GM18502 (cell line): ENCODE measurements around the gene PCNX2.

Source experiments
- ATAC-seq: cut with Tn5 transposase; IDR thresholded peaks from one replicate; pipeline ENCODE4 v1.9.1; 2021; ENCODE audit warnings: mild to moderate bottlenecking; ENCODE audit not compliant: unreplicated experiment, poor library complexity

Gene PCNX2

DNA sequence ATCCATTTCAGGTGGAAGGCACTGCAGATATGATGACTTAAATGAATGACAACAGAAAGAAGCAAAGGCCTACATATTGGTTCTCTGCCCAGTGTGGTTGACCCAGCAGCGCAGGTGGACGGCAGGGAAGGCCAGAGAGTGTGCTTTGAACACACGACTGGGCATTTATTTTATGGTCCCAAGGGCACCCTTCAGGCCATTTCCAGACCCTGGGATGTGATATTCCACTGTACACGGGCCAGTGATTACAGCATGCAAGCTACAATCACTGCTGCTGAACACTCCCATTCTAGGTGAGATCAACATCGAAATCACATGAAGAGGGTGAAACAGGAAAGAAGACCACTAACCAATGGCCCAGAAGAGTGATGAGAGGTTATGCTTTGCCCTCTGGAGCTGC lies 33.8 kb downstream of the PCNX2 start:
- ATAC-seq, result peak; percentile 32

- ATAC-seq, result peak; percentile 78
Measured at GRCh38 chr1:233261206-233261605, 34.3 kb downstream of the PCNX2 start.

- no peak for ATAC-seq
Measured at GRCh38 chr1:233257786-233258185, 37.7 kb downstream of the PCNX2 start.

DNA sequence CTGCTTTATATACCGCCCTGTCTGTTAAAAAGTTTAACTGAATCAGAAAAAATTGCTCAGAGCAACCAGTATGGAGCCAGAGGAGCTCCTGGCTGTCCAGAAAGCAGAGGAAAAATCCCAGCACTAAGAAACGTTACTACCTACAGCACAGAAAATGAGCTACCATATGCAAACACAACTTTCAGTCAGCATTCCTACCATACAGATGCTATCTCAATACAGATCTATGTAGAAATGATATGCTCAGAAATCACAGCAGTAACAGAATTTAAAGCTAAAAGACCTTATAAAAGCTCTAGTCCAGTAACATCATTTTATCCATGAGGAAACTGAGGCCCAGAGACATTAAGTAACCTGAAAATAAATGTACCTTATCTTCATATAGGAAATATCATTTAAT lies 38.7 kb downstream of the PCNX2 start:
- ATAC-seq, result no peak

GRCh38 chr1:233256191-233256590 lies 39.3 kb downstream of the PCNX2 start:
- ATAC-seq, result no peak

GRCh38 chr1:233255145-233255544 lies 40.4 kb downstream of the PCNX2 start:
- no peak for ATAC-seq

- ATAC-seq, result no peak
Measured at GRCh38 chr1:233253832-233254331, 41.6 kb downstream of the PCNX2 start.

- ATAC-seq, result no peak
Measured at GRCh38 chr1:233253231-233253831, 42.2 kb downstream of the PCNX2 start.

DNA sequence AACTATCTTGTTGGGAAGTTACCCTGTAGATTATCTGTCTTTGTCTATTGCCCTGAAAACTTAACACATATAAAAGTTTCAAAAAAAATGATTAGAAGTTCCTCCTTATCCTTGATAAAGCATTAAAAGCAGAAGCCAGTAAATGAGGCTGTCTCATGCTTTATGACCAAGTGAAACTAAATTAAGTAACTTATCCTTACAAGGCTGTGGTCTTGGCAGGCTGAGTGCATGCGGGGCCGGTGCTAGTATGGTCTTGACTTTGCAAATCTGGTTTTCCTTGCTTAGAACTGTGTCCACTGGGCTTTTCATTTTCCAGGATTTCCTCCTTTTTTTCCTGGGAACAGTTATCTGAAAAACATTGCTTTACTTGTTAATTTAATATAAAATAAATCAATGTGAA lies 43.1 kb downstream of the PCNX2 start:
- no peak for ATAC-seq

DNA sequence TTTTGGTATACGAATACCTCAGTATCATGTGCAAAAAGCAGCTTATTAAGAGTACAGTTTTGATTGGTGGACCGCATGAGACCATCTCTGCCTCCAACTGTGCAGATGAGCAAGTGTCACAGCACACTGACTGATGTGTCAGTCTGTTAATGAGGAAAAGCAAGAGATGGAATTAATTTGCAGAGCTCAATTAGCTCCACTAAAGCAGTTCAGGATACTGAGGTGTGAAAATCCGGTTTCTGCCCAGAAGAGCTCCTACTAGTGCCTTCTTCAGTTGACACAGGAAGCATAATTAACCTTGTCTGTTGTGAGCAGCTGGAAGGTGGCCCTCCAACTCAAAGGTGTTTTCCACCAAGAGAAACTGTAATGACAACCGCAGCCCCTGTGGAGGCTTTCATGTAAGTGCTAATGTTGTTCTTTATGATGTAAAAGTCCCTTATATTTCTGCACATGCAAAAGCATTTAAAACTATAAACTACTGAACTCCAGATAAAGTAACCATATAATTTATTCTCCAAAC lies 44.3 kb downstream of the PCNX2 start:
- ATAC-seq, result no peak

DNA sequence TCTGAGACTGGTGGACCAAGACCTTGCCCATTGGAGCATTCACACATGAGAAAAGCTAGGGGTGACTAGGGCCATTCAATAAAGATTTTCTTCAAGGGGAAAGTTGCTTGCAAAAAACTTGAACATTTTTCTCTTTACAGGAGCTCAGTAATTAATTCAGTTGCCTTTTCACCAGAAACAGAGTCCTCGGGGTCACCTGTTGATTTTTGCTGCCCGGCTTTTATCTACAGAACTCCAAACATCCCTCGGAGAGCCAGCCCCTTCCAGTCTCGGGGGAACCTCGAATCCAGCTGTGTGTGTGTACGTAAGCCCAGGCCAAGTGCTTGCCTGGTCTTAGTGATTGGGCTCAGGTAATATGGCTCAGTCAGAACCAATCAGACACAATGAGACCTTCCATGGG lies 47.5 kb downstream of the PCNX2 start:
- ATAC-seq, result no peak

DNA sequence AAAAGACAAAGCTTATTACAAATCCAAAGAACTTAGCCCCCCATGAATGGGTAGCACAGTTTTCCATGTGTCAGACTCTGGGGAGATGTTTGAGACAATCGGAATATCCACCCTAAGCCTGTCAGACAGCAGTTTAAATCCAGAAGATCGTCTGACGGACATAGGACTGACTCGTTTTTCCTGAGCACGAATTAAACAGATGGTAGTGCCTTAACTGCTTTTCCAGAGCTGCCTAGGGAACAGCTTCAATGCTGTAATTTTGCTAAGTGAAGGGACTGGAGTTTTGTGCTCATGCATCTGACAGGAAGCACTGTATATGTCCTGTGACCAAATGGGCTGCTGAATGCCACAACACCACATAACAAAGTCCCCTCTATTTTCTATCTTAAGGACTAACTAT lies 48.6 kb downstream of the PCNX2 start:
- no peak for ATAC-seq

DNA sequence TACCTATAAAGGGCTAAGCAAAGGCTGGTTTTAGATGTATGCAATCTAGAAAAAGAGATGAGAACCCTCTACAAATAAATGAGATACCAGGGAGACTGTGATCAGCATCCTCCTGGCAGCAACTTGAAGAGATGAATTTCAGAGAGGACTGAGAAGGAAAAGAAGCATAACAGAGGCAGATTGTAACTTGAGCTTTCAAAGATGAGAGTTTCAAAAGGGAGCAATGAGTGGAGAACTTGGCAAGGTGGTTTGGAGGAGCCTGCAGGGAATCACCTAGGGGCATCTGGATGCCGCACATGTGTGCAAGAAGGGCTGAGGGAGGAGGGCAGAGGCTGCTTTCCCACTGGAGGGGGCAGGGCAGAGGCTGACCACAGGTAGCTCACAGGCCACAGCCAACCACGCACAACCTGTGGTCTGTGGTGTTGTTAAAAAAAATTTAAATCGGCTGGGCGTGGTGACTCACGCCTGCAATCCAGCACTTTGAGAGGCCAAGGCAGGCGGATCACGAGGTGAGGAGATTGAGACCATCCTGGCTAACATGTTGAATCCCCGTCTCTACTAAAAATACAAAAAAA lies 50.2 kb downstream of the PCNX2 start:
- no peak for ATAC-seq

- ATAC-seq, result no peak
Measured at GRCh38 chr1:233244183-233244582, 51.3 kb downstream of the PCNX2 start.

- ATAC-seq, result no peak
Measured at GRCh38 chr1:233242827-233243483, 52.6 kb downstream of the PCNX2 start.

GRCh38 chr1:233241759-233242158 lies 53.8 kb downstream of the PCNX2 start:
- no peak for ATAC-seq

DNA sequence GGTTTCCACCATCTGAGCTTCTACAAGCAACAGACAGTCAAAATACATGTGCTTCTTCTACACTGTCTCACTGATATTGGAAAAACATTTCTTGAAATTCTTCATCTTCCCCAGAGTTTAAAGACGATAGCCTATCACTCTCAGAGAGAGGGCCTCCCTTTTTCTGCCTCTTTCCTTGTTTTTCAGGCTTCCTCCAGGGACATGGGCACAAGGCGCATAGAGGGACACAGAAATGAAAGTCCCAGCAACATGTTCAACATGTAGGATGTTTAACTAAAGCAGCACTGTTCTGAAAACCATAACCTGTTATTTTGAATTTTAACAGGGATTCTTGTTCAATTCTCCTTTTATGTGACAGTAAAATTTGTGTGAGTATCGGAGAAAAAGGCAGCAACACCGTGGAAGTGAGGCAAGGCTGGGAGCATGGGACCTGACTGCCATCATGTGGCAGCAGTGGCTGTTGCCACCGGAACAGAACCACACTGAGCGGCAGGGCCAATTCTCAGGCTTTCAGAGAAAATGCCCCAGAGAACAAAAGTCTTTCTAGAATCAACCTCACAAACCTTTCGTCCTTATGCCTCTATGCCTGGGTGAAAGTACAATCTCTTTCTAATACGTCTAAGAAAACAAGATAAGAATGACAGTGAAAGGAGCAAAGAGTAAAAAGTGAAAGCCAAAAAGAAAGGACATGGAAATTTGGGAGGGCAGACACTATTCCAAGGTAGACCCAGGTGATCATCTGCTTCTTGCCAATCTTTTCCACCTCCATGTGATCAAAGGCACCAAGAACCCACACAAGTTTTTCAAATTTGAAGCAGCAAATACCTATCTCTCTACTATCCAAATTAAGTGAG lies 54.5 kb downstream of the PCNX2 start:
- peak; percentile 75 for ATAC-seq

DNA sequence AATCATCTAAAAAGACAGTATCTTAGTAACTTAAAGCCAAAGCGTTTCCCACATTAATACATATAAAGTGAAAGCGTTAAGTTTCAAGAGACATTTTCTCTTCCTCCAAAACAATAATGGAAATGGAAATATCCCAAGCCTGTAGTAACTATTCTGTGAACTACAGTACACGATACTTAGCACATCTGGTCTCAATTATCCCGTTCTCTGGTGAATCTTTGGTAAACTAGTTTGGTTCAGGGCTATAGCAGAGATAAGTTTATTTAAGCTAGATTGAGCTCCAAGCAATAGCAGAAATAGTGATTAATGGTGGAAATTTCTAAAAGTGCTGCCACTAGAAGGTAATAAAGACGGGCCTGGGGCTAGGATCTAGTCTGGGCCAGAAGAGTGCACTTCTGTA lies 55.2 kb downstream of the PCNX2 start:
- no peak for ATAC-seq

DNA sequence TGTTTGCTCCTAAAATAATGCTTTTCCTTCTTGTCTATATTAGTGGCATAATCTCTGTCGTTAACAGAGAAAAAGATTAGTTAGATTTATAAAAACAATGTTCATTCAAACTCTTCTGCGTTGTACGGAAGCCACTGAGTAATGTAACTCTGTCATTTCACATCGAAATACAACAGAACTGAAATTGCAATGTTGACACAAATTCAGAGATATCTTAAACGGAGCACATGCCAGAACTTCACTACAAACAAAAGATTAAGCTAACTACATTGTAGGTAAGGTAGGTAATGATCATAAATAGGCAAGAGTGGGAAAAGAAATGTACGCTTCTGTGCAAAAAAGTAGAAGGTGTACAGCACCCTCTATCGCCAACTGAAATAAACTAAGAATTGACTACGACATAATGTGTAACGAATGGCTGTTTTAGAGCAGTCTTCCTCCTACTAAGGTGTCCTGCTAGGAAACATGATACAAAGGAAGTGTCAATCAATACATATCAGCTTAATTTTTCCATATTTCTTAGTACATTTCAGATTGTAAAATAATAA lies 56.6 kb downstream of the PCNX2 start:
- ATAC-seq, result no peak

- ATAC-seq, result no peak
Measured at GRCh38 chr1:233237647-233238046, 57.9 kb downstream of the PCNX2 start.
